Ovary (tissue), 3 donors: Measurements from ENCODE around the gene IQGAP2.

ENCODE experiments used
- CTCF ChIP-seq, 3 donors: fragments of 450-650 bp in 2 of 3; fragments of 200-600 bp in 1 of 3; IDR thresholded peaks; one replicate each; pipeline versions ENCODE4 v1.5.1 to v1.8.0; 2016 to 2022; ENCODE audit warnings: antibody characterized with exemption in 3 of 3, mild to moderate bottlenecking in 1 of 3
- EP300 ChIP-seq: sonication (generic); formaldehyde crosslinking; IDR thresholded peaks from one replicate; pipeline ENCODE4 v1.6.1; 2017; ENCODE audit warnings: antibody characterized with exemption
- POLR2A ChIP-seq: fragments of 450-650 bp; IDR thresholded peaks from one replicate; pipeline ENCODE4 v1.6.1; 2017; ENCODE audit warnings: antibody characterized with exemption, mild to moderate bottlenecking, moderate library complexity
- donor health status: DM: no; HTN: no; CAD: no.

- TF ChIP-seq POLR2A (no peak), CTCF (IDR thresholded peaks at IDR 0.05) (no peak), EP300 (no peak)
Measured at GRCh38 chr5:76500633-76501393, 97.7 kb downstream of the IQGAP2 start.
